Measurements from ENCODE around the gene ELMO2.

Gene ELMO2

DNA sequence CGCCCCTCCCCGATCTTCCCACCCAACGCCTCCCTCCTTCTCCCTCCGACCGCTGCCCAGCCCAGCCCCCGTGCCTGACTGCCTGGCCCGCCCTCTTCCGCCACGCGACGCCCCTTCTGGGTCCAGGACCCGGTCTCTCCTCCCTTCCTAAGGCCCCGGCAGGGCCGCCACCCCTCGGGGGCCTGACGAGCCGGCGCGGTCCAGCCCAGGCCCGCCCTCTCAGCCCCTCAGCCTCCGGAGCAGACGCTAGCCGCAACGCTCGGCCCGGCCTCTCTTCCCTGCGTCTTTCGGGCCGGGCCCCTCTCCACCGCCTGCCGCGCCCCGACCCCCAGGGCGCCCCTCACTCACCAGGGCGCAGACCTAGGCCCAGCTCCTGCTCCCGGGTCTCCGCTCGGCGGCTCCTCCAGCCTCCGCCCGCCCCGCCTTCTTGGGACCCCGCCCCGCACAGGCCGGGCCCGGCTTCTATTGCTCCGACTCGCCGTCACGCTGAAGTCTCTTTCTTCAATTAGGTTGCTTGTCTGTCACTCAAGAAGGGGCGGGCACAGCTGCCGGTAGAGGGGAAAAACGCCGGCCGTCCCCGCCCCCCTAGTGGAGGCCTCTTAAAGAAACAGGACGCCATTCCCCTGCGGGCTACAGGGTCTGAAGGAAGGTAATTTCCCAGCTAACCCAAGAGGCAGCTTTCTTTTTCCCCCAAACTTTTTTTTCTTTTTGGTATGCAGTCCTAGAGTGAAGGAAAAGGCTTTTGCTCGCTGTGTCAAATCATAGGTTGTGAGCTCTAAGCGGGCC, at the start of gene ELMO2:
ELMO2 (minus strand) TSS at position 416 of the 786 bp plus-strand sequence. CDS start 12,133 bp downstream, outside the sequence.
- DNase-seq: peak; percentile 93

GRCh38 chr20:46455729-46456128, 49.3 kb upstream of the ELMO2 start:
- DNase-seq: no peak

- no peak for DNase-seq
Observed at GRCh38 chr20:46446851-46447250, 40.4 kb upstream of the ELMO2 start.

GRCh38 chr20:46439837-46440236, 33.4 kb upstream of the ELMO2 start:
- no peak for DNase-seq

DNA sequence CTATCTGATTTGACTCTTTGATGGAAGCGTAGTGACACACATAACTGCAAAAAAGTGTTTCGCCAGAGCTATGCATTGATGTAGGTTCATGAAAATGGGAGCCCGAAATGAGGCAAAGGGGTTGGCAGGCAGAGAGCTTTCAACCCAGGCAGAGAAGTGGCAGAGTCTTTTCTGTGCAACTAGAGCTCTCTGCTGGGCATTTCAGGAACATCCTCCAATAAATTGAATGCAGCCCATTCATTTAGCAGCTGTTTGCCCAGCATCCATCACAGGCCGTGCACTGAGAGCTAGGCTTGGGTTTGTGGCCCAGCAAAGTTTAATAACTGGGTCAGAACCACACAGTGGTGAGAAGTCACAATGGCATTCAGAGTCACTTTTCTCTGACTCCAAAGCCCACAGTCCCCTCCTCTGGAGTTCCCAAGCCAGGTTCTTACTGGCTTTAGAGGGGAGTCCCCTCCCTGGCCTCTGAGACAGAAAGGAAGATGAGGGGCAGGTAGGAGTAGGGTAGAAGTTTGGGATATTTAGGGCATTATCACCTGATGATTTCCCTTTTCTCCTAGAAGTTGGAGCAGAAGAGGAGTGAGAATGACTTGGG, 31.8 kb upstream of the ELMO2 start:
- DNase-seq: peak; percentile 46

DNA sequence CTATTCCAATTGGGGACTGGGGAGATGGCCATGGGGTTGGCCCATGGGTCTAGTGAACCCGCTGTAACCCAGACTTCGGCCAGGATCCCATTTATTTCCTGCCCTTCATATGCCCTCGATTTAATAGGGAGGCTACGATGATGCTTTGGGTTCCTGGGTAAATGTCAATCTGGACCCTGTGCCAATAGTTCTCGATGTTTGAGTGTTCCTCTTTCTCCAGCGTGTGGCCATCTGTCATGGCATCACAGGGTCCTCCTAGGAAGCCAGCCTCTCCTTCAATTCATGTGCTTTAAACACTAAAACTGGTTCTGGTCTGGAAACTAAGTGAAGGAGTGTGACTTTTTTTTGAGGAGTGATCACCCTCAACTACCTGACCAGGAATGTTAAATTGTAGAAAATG, 28.7 kb upstream of the ELMO2 start:
- DNase-seq: no peak

DNA sequence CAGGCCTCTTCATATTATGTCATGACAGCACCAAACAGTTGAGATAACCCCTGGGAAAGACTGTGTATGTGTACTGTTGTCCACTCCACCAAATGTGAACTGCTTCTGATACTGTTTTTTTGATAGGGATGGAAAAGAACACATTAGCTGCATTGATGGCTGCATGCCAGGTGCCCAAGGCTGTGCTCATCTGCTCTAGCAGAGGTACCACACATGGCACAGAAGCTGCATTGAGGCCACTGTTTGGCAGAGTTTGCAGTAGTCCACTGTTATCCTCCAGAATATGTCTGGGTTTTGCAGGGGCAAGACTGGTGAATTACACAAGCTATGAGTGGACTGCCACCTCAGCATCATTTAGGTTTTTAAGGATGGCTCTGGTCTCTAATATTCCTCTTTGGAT, 28.2 kb upstream of the ELMO2 start:
- no peak for DNase-seq

DNA sequence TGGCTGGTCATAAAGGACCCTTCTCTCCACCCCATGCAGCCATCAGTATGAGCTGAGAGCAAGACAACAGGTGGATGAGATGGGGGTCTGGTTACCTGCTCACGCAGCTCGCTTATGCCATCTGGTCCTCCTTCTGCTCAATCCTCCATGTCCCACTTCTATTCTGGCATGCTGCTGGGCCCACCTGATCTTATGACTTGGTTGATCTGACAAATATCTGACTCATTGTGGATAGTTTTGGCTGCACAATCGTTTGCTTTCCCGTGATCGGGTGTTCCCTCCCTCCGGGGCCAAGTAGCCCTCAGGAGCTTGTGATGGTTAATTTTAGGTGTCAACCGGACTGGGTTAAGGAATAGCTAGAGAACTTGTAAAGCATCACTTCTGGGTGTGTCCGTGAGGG, 26.6 kb upstream of the ELMO2 start:
- DNase-seq: no peak

- DNase-seq: no peak
Observed at GRCh38 chr20:46430921-46431712, 24.7 kb upstream of the ELMO2 start.

GRCh38 chr20:46427384-46427783, 21.0 kb upstream of the ELMO2 start:
- DNase-seq: no peak

- DNase-seq: no peak
Observed at GRCh38 chr20:46423882-46424482, 17.6 kb upstream of the ELMO2 start.

- no peak for DNase-seq
Observed at GRCh38 chr20:46423342-46423741, 16.9 kb upstream of the ELMO2 start.

- no peak for DNase-seq
Observed at GRCh38 chr20:46420878-46421277, 14.5 kb upstream of the ELMO2 start.

DNA sequence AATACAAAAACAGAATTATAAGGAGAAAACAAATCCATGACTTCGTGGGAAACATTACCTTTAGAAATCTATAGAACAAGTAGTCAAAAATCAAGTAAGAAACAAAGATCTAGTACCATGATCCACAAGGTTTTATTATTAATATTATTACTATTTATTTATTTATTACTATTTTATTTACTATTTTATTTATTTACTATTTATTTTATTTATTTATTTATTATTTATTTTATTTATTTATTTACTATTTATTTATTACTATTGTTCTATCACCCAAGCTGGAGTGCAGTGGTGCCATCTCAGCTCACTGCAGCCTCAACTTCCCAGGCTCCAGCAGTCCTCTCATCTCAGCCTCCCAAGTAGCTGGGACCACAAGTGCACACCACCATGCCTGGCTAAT, 13.5 kb upstream of the ELMO2 start:
- no peak for DNase-seq

GRCh38 chr20:46416839-46417238, 10.4 kb upstream of the ELMO2 start:
- DNase-seq: no peak

- no peak for DNase-seq
Observed at GRCh38 chr20:46416421-46416820, 10.0 kb upstream of the ELMO2 start.

DNA sequence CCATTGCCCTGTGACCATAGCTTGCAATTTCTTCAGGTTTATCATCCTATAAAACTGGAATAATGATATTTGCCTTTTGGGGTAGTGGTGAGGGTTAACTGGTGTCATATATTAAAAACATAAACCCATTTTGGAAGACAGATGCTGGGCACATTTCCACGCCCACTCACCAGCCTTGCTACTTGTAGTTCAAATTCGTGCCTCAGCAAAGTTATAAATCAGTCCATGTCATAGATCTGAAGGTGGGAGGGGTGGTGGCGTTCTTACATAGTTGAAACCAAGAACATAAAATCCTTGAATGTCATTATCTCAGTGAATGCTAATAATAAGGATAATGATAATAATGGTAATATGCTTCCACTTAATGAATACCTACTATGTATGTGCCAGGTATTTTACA, 9.4 kb upstream of the ELMO2 start:
- no peak for DNase-seq

DNA sequence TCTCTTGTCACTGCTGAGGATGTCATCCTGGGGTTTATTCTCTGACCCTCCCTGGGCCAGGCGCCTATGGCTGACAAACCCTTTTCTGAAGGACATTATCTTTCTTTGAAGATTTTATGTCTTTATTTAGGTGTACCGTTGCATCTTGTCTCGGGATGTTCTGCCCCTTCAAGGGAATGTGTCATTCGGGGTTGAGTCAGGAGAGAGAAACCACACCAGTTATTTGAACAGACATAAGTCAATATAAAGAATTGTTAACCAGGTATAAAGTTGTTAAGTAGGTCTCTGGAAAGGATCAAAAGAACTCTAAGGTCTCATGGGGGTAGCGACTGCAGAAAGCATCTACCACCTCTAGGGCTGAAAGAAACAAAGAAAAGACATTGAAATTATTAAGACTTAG, 8.2 kb upstream of the ELMO2 start:
- DNase-seq: no peak

- no peak for DNase-seq
Observed at GRCh38 chr20:46411637-46412036, 5.2 kb upstream of the ELMO2 start.

- no peak for DNase-seq
Observed at GRCh38 chr20:46408281-46408731, 1.9 kb upstream of the ELMO2 start.

DNA sequence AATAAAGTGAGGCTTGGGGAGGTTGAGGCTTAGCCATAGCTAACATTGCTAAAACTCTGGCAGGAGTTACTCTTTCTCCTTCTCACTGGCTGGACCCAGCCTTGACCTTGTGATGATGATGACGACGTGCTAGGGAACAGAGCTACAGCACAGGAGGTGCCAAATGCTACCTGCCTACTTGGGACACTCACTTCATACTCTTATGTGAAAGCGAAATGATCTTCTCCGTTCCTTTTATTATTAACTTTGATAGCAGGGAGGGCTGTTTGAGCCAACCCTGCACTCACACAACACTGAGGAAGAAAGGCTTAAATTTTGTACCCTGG, 1.2 kb upstream of the ELMO2 start:
- DNase-seq: no peak

GRCh38 chr20:46406986-46407670, 713 bp upstream of the ELMO2 start:
- DNase-seq: peak; percentile 20

GRCh38 chr20:46402331-46402811, 4.0 kb downstream of the ELMO2 start:
- DNase-seq: no peak

All from 8988T (cell line).